CD14-positive monocyte (primary cell): ENCODE results near the gene SYCP1. TPM values are rescaled to one million over a fixed set of nuclear protein-coding genes. Genes with fewer than 3 reads are reported as not detected.

ENCODE experiments used
- DNase-seq, 3 donors: peaks; one replicate each; pipeline ENCODE4 v3.0.0-alpha.2; 2011 to 2022
- H2AFZ ChIP-seq: 2 replicates; pipeline ENCODE4 v1.6.0; 2012; ENCODE audit warnings: mild to moderate bottlenecking, low read depth, low read length, inconsistent platforms; ENCODE audit not compliant: insufficient read depth, poor library complexity, severe bottlenecking
- H3K27ac ChIP-seq, 2 donors: 1 replicate in 1 of 2; 2 replicates in 1 of 2; pipeline ENCODE4 v1.5.1; 2012 to 2013; ENCODE audit warnings: low read length in 2 of 2, control low read depth in 1 of 2, inconsistent platforms in 1 of 2, low read depth in 1 of 2, mild to moderate bottlenecking in 1 of 2
- H3K27me3 ChIP-seq, 2 donors: one replicate each; pipeline versions ENCODE4 v1.6.0 to v1.6.1; 2011 to 2013; ENCODE audit warnings: low read length in 2 of 2; ENCODE audit not compliant: control insufficient read depth in 2 of 2, insufficient read depth in 2 of 2
- H3K36me3 ChIP-seq, 2 donors: replicated peaks in 1 of 2; 1 replicate in 1 of 2; 2 replicates in 1 of 2; pipeline versions ENCODE4 v1.5.1 to v1.6.1; 2012 to 2013; ENCODE audit warnings: low read length in 2 of 2, control low read depth in 1 of 2, inconsistent platforms in 1 of 2, mild to moderate bottlenecking in 1 of 2; ENCODE audit not compliant: insufficient read depth in 2 of 2, control insufficient read depth in 1 of 2
- H3K4me1 ChIP-seq, 2 donors: 1 replicate in 1 of 2; 2 replicates in 1 of 2; pipeline versions ENCODE4 v1.5.1 to v1.6.1; 2012 to 2013; ENCODE audit warnings: low read length in 2 of 2, control low read depth in 1 of 2, inconsistent platforms in 1 of 2, mild to moderate bottlenecking in 1 of 2, moderate library complexity in 1 of 2; ENCODE audit not compliant: insufficient read depth in 2 of 2, control insufficient read depth in 1 of 2
- H3K4me2 ChIP-seq: replicated peaks from 2 replicates; pipeline ENCODE3; 2012; ENCODE audit warnings: low read length, moderate library complexity, mild to moderate bottlenecking; ENCODE audit not compliant: poor library complexity, severe bottlenecking; ENCODE audit errors: extremely low read depth
- H3K4me3 ChIP-seq, 3 experiments: fragments of 200-600 bp in 1 of 3; sonication (generic) in 1 of 3; replicated peaks in 1 of 3; 1 replicate in 2 of 3; 2 replicates in 1 of 3; pipeline ENCODE4 v1.5.1; 2011 to 2013; ENCODE audit warnings: low read length in 3 of 3, mild to moderate bottlenecking in 3 of 3, control low read depth in 2 of 3, low read depth in 2 of 3, inconsistent platforms in 1 of 3, moderate library complexity in 1 of 3
- H3K79me2 ChIP-seq: 2 replicates; pipeline ENCODE4 v1.6.0; 2012; ENCODE audit warnings: mild to moderate bottlenecking, control low read depth, inconsistent platforms, low read length, moderate library complexity; ENCODE audit not compliant: insufficient read depth
- H3K9ac ChIP-seq: 2 replicates; pipeline ENCODE4 v1.6.0; 2017; ENCODE audit warnings: low read length, mild to moderate bottlenecking; ENCODE audit not compliant: insufficient read depth, poor library complexity, severe bottlenecking
- H3K9me3 ChIP-seq, 2 donors: replicated peaks in 1 of 2; 1 replicate in 1 of 2; 2 replicates in 1 of 2; pipeline versions ENCODE4 v1.5.1 to v1.6.1; 2012 to 2013; ENCODE audit warnings: low read length in 2 of 2, control low read depth in 1 of 2; ENCODE audit not compliant: control insufficient read depth in 1 of 2, insufficient read depth in 1 of 2
- H4K20me1 ChIP-seq: 2 replicates; pipeline ENCODE4 v1.6.0; 2012; ENCODE audit warnings: mild to moderate bottlenecking, low read length, control low read depth, moderate library complexity; ENCODE audit not compliant: insufficient read depth
- H3K27ac Mint-ChIP-seq, 7 donors: one replicate each; pipeline ENCODE4 v1.8.0; 2020; ENCODE audit warnings: mild to moderate bottlenecking in 7 of 7, mixed read lengths in 7 of 7, moderate library complexity in 6 of 7, inconsistent platforms in 2 of 7
- H3K27me3 Mint-ChIP-seq, 3 donors: one replicate each; pipeline ENCODE4 v1.8.0; 2021 to 2022; ENCODE audit warnings: low read depth in 3 of 3, mild to moderate bottlenecking in 3 of 3, mixed read lengths in 3 of 3, moderate library complexity in 3 of 3, inconsistent platforms in 1 of 3
- H3K36me3 Mint-ChIP-seq, 2 donors: one replicate each; pipeline ENCODE4 v1.8.0; 2020; ENCODE audit warnings: mixed read lengths in 2 of 2, inconsistent platforms in 1 of 2, mild to moderate bottlenecking in 1 of 2
- H3K4me1 Mint-ChIP-seq: one replicate; pipeline ENCODE4 v1.8.0; 2020; ENCODE audit warnings: mild to moderate bottlenecking, mixed read lengths
- H3K4me3 Mint-ChIP-seq, 2 donors: one replicate each; pipeline ENCODE4 v1.8.0; 2020; ENCODE audit warnings: mild to moderate bottlenecking in 2 of 2, mixed read lengths in 2 of 2, moderate library complexity in 1 of 2
- H3K9me3 Mint-ChIP-seq, 7 donors: one replicate each; pipeline ENCODE4 v1.8.0; 2020 to 2022; ENCODE audit warnings: mixed read lengths in 7 of 7, mild to moderate bottlenecking in 6 of 7, moderate library complexity in 6 of 7, inconsistent platforms in 2 of 7
- WGBS: methylation state at CpG from one replicate; pipeline ENCODE4 v1.1.5; 2013; ENCODE audit warnings: missing lambda C conversion rate; ENCODE audit not compliant: insufficient coverage; 5-methylcytosine and 5-hydroxymethylcytosine counted together
- intact Hi-C, 2 donors: fragments of 100-400 bp; cut with micrococcal nuclease; formaldehyde crosslinking; loops; one replicate each; pipeline versions ENCODE4 v1.15.0 to v1.15.1; 2023
- polyA plus RNA-seq, 3 donors: library from polyadenylated mRNA; depleted of rRNA in 1 of 3; unstranded in 2 of 3; stranded (reverse) in 1 of 3; fragments of 300-500 nt in 2 of 3; fragments of >200 nt in 1 of 3; fragmentation: Illumina TruSeq in 2 of 3; gene quantifications; 1 replicate in 2 of 3; 2 replicates in 1 of 3; pipeline ENCODE4 v1.2.3, GENCODE V29; 2012 to 2021
- TF ChIP-seq, protein P1 (sequence below): fragments of 200-600 bp; IDR thresholded peaks from one replicate; pipeline ENCODE4 v1.8.0; 2022; ENCODE audit warnings: antibody characterized with exemption, mild to moderate bottlenecking

The SYCP1 gene
- polyA plus RNA-seq, 3 donors: not detected

DNA sequence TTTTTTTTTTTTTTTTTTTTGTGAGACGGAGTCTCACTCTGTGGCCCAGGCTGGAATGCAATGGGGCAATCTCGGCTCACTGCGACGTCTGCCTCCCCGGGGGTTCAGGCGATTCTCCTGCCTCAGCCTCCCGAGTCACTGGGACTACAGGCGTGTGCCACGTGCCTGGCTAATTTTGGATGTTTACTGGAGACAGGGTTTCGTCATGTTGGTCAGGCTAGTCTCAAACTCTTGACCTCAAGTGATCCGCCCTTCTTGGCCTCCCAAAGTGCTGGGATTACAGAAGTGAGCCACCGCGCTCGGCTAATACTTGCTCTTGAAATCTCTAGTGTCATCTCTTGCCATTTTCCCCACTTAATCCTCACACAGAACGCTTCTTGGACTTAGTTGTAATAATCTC lies 1.1 kb upstream of the SYCP1 start:
- Histone ChIP-seq H3K9me3 (peaks cover 0 to 6% of the 10 kb centered on the region in 2 donors), H2AFZ (no peak overlapping the region), H4K20me1 (no peaks in the 10 kb centered on the region), H3K9ac (no peak overlapping the region), H3K79me2 (no peaks in the 10 kb centered on the region), H3K36me3 (no peaks in the 10 kb centered on the region), H3K27me3 (peaks cover 5 to 28% of the 10 kb centered on the region in 2 donors), H3K4me3 (no peak overlapping the region), H3K4me2 (no peak overlapping the region), H3K4me1 (peaks cover 0 to 3% of the 10 kb centered on the region in 2 donors), H3K27ac (no peak overlapping the region)
- DNase-seq: no peak
- Mint-ChIP-seq H3K36me3 (no peaks in the 10 kb centered on the region), H3K27ac (no peak overlapping the region), H3K27me3 (peaks cover 23 to 27% (median 26%) of the 10 kb centered on the region in 3 donors), H3K4me3 (peak overlapping the region in 1 of 2 donors; percentile 36), H3K4me1 (peaks cover 8% of the 10 kb centered on the region), H3K9me3 (peaks cover 0 to 23% (median 10%) of the 10 kb centered on the region in 7 donors)
- intact Hi-C loops: no loop called here
- WGBS: 95% methylated on average over 11 of the region's 15 CpGs
- TF ChIP-seq, protein P1, sequence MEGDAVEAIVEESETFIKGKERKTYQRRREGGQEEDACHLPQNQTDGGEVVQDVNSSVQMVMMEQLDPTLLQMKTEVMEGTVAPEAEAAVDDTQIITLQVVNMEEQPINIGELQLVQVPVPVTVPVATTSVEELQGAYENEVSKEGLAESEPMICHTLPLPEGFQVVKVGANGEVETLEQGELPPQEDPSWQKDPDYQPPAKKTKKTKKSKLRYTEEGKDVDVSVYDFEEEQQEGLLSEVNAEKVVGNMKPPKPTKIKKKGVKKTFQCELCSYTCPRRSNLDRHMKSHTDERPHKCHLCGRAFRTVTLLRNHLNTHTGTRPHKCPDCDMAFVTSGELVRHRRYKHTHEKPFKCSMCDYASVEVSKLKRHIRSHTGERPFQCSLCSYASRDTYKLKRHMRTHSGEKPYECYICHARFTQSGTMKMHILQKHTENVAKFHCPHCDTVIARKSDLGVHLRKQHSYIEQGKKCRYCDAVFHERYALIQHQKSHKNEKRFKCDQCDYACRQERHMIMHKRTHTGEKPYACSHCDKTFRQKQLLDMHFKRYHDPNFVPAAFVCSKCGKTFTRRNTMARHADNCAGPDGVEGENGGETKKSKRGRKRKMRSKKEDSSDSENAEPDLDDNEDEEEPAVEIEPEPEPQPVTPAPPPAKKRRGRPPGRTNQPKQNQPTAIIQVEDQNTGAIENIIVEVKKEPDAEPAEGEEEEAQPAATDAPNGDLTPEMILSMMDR: no peak

DNA sequence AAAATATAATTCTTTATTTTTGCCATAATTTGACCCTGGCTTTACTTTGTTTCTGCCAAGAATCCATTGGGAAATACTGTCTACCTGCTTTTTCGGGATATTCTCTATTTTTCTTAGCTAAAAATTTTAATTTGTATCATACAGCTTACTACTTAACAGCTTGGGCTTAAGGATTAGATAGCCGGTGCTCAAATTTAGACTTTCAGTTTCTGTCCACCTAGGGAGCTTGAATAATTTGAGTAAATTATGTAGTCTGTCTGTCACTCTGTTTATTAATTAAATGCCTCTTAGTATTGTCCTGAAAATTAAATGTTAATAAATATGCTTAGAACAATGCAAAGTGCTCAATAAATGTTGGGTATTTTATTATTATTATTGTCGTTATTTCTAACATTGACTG lies 6.7 kb downstream of the SYCP1 start:
- TF ChIP-seq, protein P1: no peak
- no peaks in the 10 kb centered on the region for H3K4me1 Mint-ChIP-seq
- intact Hi-C loops: no loop called here
- Histone ChIP-seq H2AFZ (no peak overlapping the region), H3K27me3 (peaks cover 0 to 6% of the 10 kb centered on the region in 2 donors), H3K4me2 (no peak overlapping the region), H3K27ac (no peak overlapping the region), H3K4me1 (no peaks in the 10 kb centered on the region), H3K9ac (no peak overlapping the region), H3K4me3 (no peak overlapping the region), H3K36me3 (no peaks in the 10 kb centered on the region), H3K79me2 (no peaks in the 10 kb centered on the region), H4K20me1 (no peaks in the 10 kb centered on the region), H3K9me3 (no peaks in the 10 kb centered on the region)
- no peak overlapping the region for H3K4me3 Mint-ChIP-seq
- peaks cover 0 to 2% (median 0%) of the 10 kb centered on the region in 7 donors for H3K9me3 Mint-ChIP-seq
- H3K27ac Mint-ChIP-seq: no peak overlapping the region
- WGBS: no CpG with 5 or more reads among the region's 3 CpGs
- no peaks in the 10 kb centered on the region for H3K36me3 Mint-ChIP-seq
- peaks cover 3 to 6% (median 5%) of the 10 kb centered on the region in 3 donors for H3K27me3 Mint-ChIP-seq
- no peak for DNase-seq
